H1 (cell line): Measurements from ENCODE around the gene OSTN. TPM values are rescaled to one million over a fixed set of nuclear protein-coding genes. Genes with fewer than 3 reads are reported as not detected.

Experiments
- CTCF ChIA-PET: fragments of 300-600 bp; sonication (Branson Sonifier 250); formaldehyde crosslinking; loops from one replicate; lab custom pipeline; 2021; ENCODE audit not compliant: partially characterized antibody; lab: Charles Lee
- POLR2A ChIA-PET: fragments of 300-600 bp; sonication (Branson Sonifier 250); formaldehyde crosslinking; loops from one replicate; lab custom pipeline; 2021; ENCODE audit warnings: inconsistent platforms; ENCODE audit not compliant: partially characterized antibody; lab: Charles Lee
- DNase-seq, 2 experiments: peaks; one replicate each; pipeline versions ENCODE4 v3.0.0 to v3.0.0-alpha.2; 2010 to 2022; ENCODE audit warnings: low spot score in 2 of 2, low read depth in 1 of 2, mixed read lengths in 1 of 2
- FAIRE-seq: peaks from 2 replicates; lab custom pipeline; 2011; peaks lifted over from hg19 to GRCh38; lab: Jason Lieb, UNC
- H2AFZ ChIP-seq: 2 replicates; pipeline ENCODE4 v1.8.1; 2012; ENCODE audit warnings: low read length, inconsistent platforms
- H2AK5ac ChIP-seq: 2 replicates; pipeline ENCODE4 v1.6.1; 2013; ENCODE audit warnings: low read depth, low read length
- H2BK120ac ChIP-seq: replicated peaks from 2 replicates; pipeline ENCODE3; 2013; ENCODE audit warnings: low read depth, low read length, inconsistent platforms
- H2BK12ac ChIP-seq: 2 replicates; pipeline ENCODE4 v1.6.1; 2013; ENCODE audit warnings: low read depth, low read length
- H2BK15ac ChIP-seq: 2 replicates; pipeline ENCODE4 v1.6.1; 2013; ENCODE audit warnings: low read length
- H2BK20ac ChIP-seq: 2 replicates; pipeline ENCODE4 v1.6.1; 2013; ENCODE audit warnings: low read length
- H2BK5ac ChIP-seq: 2 replicates; pipeline ENCODE4 v1.6.1; 2013; ENCODE audit warnings: low read depth, low read length
- H3K14ac ChIP-seq: 2 replicates; pipeline ENCODE4 v1.6.1; 2013; ENCODE audit warnings: inconsistent platforms; ENCODE audit not compliant: insufficient read length
- H3K18ac ChIP-seq: 2 replicates; pipeline ENCODE4 v1.6.1; 2013; ENCODE audit warnings: low read length; ENCODE audit errors: extremely low read depth
- H3K23ac ChIP-seq: 2 replicates; pipeline ENCODE4 v1.6.1; 2013; ENCODE audit warnings: inconsistent platforms; ENCODE audit not compliant: insufficient read length
- H3K23me2 ChIP-seq: 2 replicates; pipeline ENCODE4 v1.6.1; 2013; ENCODE audit warnings: low read depth, low read length
- H3K27ac ChIP-seq: 2 replicates; pipeline ENCODE4 v1.6.1; 2011; ENCODE audit warnings: low read depth, low read length, inconsistent platforms
- H3K27me3 ChIP-seq, 4 experiments: replicated peaks in 1 of 4; 1 replicate in 1 of 4; 2 replicates in 3 of 4; pipeline versions ENCODE4 v1.6.1 to v1.8.1; 2011 to 2013; ENCODE audit warnings: low read length in 3 of 4, mild to moderate bottlenecking in 3 of 4, inconsistent platforms in 2 of 4, mixed read lengths in 2 of 4, moderate library complexity in 1 of 4; ENCODE audit not compliant: control insufficient read depth in 3 of 4, insufficient read depth in 3 of 4; ENCODE audit errors: extremely low read depth in 1 of 4
- H3K36me3 ChIP-seq, 4 experiments: 2 replicates each; pipeline versions ENCODE4 v1.6.1 to v1.8.1; 2011 to 2013; ENCODE audit warnings: mild to moderate bottlenecking in 4 of 4, low read length in 3 of 4, moderate library complexity in 2 of 4, control low read depth in 1 of 4, inconsistent platforms in 1 of 4; ENCODE audit not compliant: insufficient read depth in 4 of 4, control insufficient read depth in 2 of 4
- H3K4ac ChIP-seq: replicated peaks from 2 replicates; pipeline ENCODE3; 2013; ENCODE audit warnings: low read length, low read depth, mixed read lengths, inconsistent platforms; ENCODE audit not compliant: insufficient read length
- H3K4me1 ChIP-seq, 4 experiments: replicated peaks in 1 of 4; 1 replicate in 1 of 4; 2 replicates in 3 of 4; pipeline versions ENCODE4 v1.6.1 to v1.8.1; 2011 to 2013; ENCODE audit warnings: low read length in 3 of 4, inconsistent platforms in 2 of 4, mixed read lengths in 1 of 4; ENCODE audit not compliant: insufficient read depth in 4 of 4, control insufficient read depth in 3 of 4
- H3K4me2 ChIP-seq, 2 experiments: 2 replicates each; pipeline versions ENCODE4 v1.6.1 to v1.8.1; 2011 to 2013; ENCODE audit warnings: low read depth in 2 of 2, low read length in 2 of 2, control low read depth in 1 of 2, inconsistent platforms in 1 of 2, mild to moderate bottlenecking in 1 of 2; ENCODE audit not compliant: insufficient read depth in 1 of 2
- H3K4me3 ChIP-seq, 4 experiments: fragments of 200-600, 300-600 bp in 1 of 4; sonication (generic), shearing (Covaris generic), sonication (Bioruptor Twin) in 1 of 4; 2 replicates each; pipeline versions ENCODE4 v1.5.1 to v1.8.1; 2011 to 2016; ENCODE audit warnings: low read length in 4 of 4, low read depth in 3 of 4, control low read depth in 2 of 4, inconsistent platforms in 2 of 4, mild to moderate bottlenecking in 2 of 4, mixed read lengths in 1 of 4, moderate library complexity in 1 of 4; ENCODE audit not compliant: insufficient read depth in 2 of 4; ENCODE audit errors: extremely low read depth in 1 of 4
- H3K56ac ChIP-seq: replicated peaks from 2 replicates; pipeline ENCODE3; 2013; ENCODE audit warnings: low read depth, mild to moderate bottlenecking, mixed read lengths, low read length, inconsistent platforms; ENCODE audit not compliant: insufficient read length
- H3K79me1 ChIP-seq: 2 replicates; pipeline ENCODE4 v1.6.1; 2013; ENCODE audit warnings: low read depth, low read length, control low read depth
- H3K79me2 ChIP-seq, 2 experiments: 2 replicates each; pipeline versions ENCODE4 v1.6.1 to v1.8.1; 2012 to 2013; ENCODE audit warnings: low read length in 2 of 2, mild to moderate bottlenecking in 2 of 2, inconsistent platforms in 1 of 2; ENCODE audit not compliant: insufficient read depth in 2 of 2, control insufficient read depth in 1 of 2
- H3K9ac ChIP-seq, 4 experiments: replicated peaks in 1 of 4; 1 replicate in 1 of 4; 2 replicates in 3 of 4; pipeline versions ENCODE4 v1.6.1 to v1.8.1; 2011 to 2013; ENCODE audit warnings: low read depth in 3 of 4, low read length in 3 of 4, control low read depth in 2 of 4, mild to moderate bottlenecking in 2 of 4, moderate library complexity in 2 of 4, inconsistent platforms in 1 of 4; ENCODE audit errors: extremely low read depth in 1 of 4
- H3K9me3 ChIP-seq, 2 experiments: 2 replicates each; pipeline versions ENCODE4 v1.6.1 to v1.8.1; 2012 to 2013; ENCODE audit warnings: mild to moderate bottlenecking in 2 of 2, moderate library complexity in 2 of 2, control low read depth in 1 of 2, inconsistent platforms in 1 of 2, low read depth in 1 of 2, low read length in 1 of 2, mixed read lengths in 1 of 2; ENCODE audit not compliant: insufficient read depth in 2 of 2
- H4K20me1 ChIP-seq, 2 experiments: replicated peaks in 1 of 2; 2 replicates each; pipeline versions ENCODE3 to v1.8.1; 2011 to 2013; ENCODE audit warnings: inconsistent platforms in 2 of 2, low read length in 2 of 2, mild to moderate bottlenecking in 1 of 2; ENCODE audit not compliant: insufficient read depth in 2 of 2, control insufficient read depth in 1 of 2
- H4K5ac ChIP-seq: 2 replicates; pipeline ENCODE4 v1.6.1; 2013; ENCODE audit warnings: low read length, low read depth, mixed read lengths, inconsistent platforms; ENCODE audit not compliant: insufficient read length
- H4K8ac ChIP-seq: 2 replicates; pipeline ENCODE4 v1.8.0; 2013; ENCODE audit warnings: mild to moderate bottlenecking, moderate library complexity, low read length, inconsistent platforms; ENCODE audit not compliant: insufficient read depth; ENCODE audit errors: extremely low read depth
- H4K91ac ChIP-seq: replicated peaks from 2 replicates; pipeline ENCODE3; 2013; ENCODE audit warnings: low read length, mixed read lengths, inconsistent platforms; ENCODE audit not compliant: insufficient read length
- TAF1 ChIP-seq: IDR thresholded peaks from 2 replicates; pipeline ENCODE4 v1.6.1; 2011; ENCODE audit warnings: mild to moderate bottlenecking, low read depth, low read length
- WGBS, 2 experiments: shearing (Covaris generic) in 1 of 2; methylation state at CpG; one replicate each; pipeline versions ENCODE4 v1.1.6 to v1.1.7; 2013 to 2015; ENCODE audit warnings: low lambda C conversion rate in 2 of 2, mixed read lengths in 2 of 2, inconsistent platforms in 1 of 2, low coverage in 1 of 2, missing lambda C conversion rate in 1 of 2; ENCODE audit not compliant: insufficient replicate concordance in 2 of 2, insufficient coverage in 1 of 2, insufficient read length in 1 of 2; ENCODE audit errors: extremely low coverage in 1 of 2, missing lambda C conversion rate in 1 of 2; 5-methylcytosine and 5-hydroxymethylcytosine counted together
- polyA plus RNA-seq, 7 experiments: library from polyadenylated mRNA; depleted of rRNA in 3 of 7; stranded (reverse) in 5 of 7; unstranded in 2 of 7; fragments of >200 nt in 5 of 7; fragments of 200-250 nt in 2 of 7; gene quantifications; 1 replicate in 5 of 7; 2 replicates in 1 of 7; 4 replicates in 1 of 7; pipeline versions ENCODE4 v1.2.1 to v1.2.3, GENCODE V29; 2011 to 2013; ENCODE audit warnings: missing spikeins in 2 of 7, mixed read lengths in 2 of 7
- total RNA-seq: library from RNA; stranded (reverse); fragmentation: NEBNext Ultra II Directional; extraction: Animal tissue kit (Norgen Biotek cat#: 25700); gene quantifications from 2 replicates; pipeline ENCODE4 v1.2.1, GENCODE V29; 2021
- TF ChIP-seq, protein P1 (sequence below): IDR thresholded peaks from 2 replicates; pipeline ENCODE4 v1.6.1; 2011; ENCODE audit warnings: low read depth, mild to moderate bottlenecking, low read length; ENCODE audit not compliant: insufficient read depth

Gene OSTN
- total and polyA plus RNA-seq, 2 of the 8 experiments (the other 6 are each of a cell fraction or from before 2014, with no cell fraction given): not detected

DNA sequence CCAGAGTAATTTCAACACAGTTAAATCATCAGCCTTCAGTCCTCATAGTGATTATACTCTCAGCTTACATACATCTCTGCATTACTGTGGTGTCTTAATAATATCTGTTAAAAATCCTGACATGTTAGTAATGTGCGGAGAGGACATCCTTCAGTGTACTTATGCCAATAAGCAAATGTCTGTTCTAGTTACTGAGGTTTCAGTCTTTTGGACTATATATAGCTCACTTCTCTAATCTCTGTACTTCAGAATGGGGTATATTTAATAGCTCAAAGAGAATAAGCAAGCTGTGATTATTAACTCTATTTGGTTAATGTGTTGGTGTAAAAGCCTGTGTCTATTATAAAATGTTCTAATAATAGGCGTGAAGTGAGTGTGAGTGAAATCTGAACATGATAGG, 28.9 kb upstream of the OSTN start:
- Histone ChIP-seq H3K27ac (no peak overlapping the region), H4K5ac (no peak overlapping the region), H2BK120ac (no peak overlapping the region), H2AK5ac (no peak overlapping the region), H4K8ac (no peak overlapping the region), H3K36me3 (no peaks in the 10 kb centered on the region), H3K27me3 (no peaks in the 10 kb centered on the region), H2BK15ac (no peak overlapping the region), H3K4me1 (no peaks in the 10 kb centered on the region), H3K79me2 (no peaks in the 10 kb centered on the region), H2AFZ (no peak overlapping the region), H3K4me2 (no peak overlapping the region), H3K79me1 (no peaks in the 10 kb centered on the region), H3K14ac (no peak overlapping the region), H3K4me3 (no peak overlapping the region), H3K23me2 (no peaks in the 10 kb centered on the region; the same call in 1 of the 2 replicates), H3K56ac (no peak overlapping the region), H4K20me1 (no peaks in the 10 kb centered on the region), H3K4ac (no peak overlapping the region), H2BK12ac (no peak overlapping the region), H2BK5ac (no peak overlapping the region), H3K18ac (no peak overlapping the region), H3K9me3 (no peaks in the 10 kb centered on the region), H2BK20ac (no peak overlapping the region), H3K23ac (no peak overlapping the region), H3K9ac (no peak overlapping the region), H4K91ac (no peak overlapping the region)
- ChIA-PET POLR2A (no interaction called here), CTCF (interaction anchor here (1.0 kb wide), 1 partner anchor 11 kb away, joined by 3 read pairs; no protein-coding TSS in a partner anchor)
- FAIRE-seq (no peak), DNase-seq (no peak)
- 70% methylated on average over 2 of the region's 2 CpGs; no CpG with 5 or more reads in 1 of the 2 experiments for whole genome bisulfite sequencing, 2 experiments
- TF ChIP-seq TAF1: no peak
- TF ChIP-seq, protein P1, sequence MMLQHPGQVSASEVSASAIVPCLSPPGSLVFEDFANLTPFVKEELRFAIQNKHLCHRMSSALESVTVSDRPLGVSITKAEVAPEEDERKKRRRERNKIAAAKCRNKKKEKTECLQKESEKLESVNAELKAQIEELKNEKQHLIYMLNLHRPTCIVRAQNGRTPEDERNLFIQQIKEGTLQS: no peak
